Cardiac muscle cell (in vitro differentiated cells and primary cell): ENCODE data around the gene ATP8A1. TPM values are rescaled to one million over a fixed set of nuclear protein-coding genes. Genes with fewer than 3 reads are reported as not detected.

Experiments
- DNase-seq, 2 donors: peaks; one replicate each; pipeline versions ENCODE4 v3.0.0 to v3.0.0-alpha.2; 2010 to 2017; ENCODE audit warnings: low read depth in 1 of 2, low spot score in 1 of 2
- H3K27ac ChIP-seq: fragments of 200-600 bp; sonication (generic); 2 replicates; pipeline ENCODE4 v1.5.1; 2016
- H3K27me3 ChIP-seq: fragments of 200-600 bp; sonication (generic); 2 replicates; pipeline ENCODE4 v1.6.0; 2016; ENCODE audit warnings: control low read depth
- H3K36me3 ChIP-seq: fragments of 200-600 bp; sonication (generic); 2 replicates; pipeline ENCODE4 v1.5.1; 2016; ENCODE audit warnings: control low read depth
- H3K4me1 ChIP-seq: fragments of 200-600 bp; sonication (generic); 2 replicates; pipeline ENCODE4 v1.8.1; 2017; ENCODE audit warnings: low read depth, mild to moderate bottlenecking, mixed run types
- H3K4me3 ChIP-seq: fragments of 200-600 bp; sonication (generic); 2 replicates; pipeline ENCODE4 v1.5.1; 2016; ENCODE audit warnings: mild to moderate bottlenecking
- H3K9me3 ChIP-seq: fragments of 200-600 bp; sonication (generic); 2 replicates; pipeline ENCODE4 v1.5.1; 2017; ENCODE audit warnings: low read depth, mild to moderate bottlenecking, control low read depth
- polyA plus RNA-seq: library from polyadenylated mRNA; unstranded; fragments of >200 nt; fragmentation: Nextera tagmentation; extraction: Ambion mirVana; gene quantifications from 2 replicates; pipeline ENCODE4 v1.2.1, GENCODE V29; 2016
- total RNA-seq: library from RNA; depleted of rRNA; stranded (reverse); fragments of >200 nt; gene quantifications from 2 replicates; pipeline ENCODE4 v1.2.3, GENCODE V29; 2016
- TF ChIP-seq, protein P1 (sequence below): IDR thresholded peaks from 2 replicates; pipeline ENCODE4 v1.5.1; 2012; ENCODE audit warnings: low read depth, mild to moderate bottlenecking, low read length

Gene ATP8A1
- total and polyA plus RNA-seq, 2 experiments from 2014 or later, result 5.0 to 22.7 TPM

DNA sequence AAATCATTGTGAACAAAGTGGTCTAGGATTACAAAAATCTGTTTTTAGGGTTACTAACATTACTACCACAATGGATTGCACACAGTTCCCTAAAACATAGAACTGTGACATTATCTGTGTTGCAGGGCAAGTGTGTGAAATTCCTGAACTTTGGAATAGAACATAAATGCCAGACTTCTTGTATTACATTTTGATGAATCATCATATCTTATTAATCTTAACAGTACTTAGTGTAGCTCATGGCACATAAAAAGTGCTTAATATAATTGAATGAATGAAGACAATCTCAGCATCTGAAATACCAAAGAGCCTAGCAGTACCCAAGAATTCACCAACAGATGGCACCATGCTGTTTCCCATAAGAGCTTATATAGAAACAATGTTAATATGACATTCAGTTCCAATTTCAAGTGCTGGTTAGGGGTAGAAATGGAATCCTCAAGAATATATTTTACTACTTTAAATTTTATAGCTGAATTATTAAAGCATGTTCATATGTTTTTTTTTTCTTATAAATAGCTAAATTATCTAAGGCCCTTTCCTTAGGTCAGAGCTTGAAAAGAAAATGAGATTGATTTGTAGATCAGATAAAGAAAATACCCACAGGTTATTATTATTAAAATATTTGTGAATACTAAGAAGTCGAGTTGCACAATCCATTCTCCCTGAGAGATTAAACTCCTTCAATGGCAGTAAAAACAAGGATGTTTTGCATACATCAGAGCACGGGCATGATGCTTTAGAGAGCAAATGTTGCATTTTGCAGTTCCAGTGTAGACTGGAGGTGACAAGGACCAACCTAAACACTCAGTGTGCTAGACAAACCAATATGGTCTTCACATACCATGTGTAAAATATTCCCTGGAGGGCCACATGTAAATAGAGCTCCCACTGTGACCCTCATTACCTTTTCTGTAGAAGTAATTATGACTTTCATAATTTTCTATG lies 285.3 kb downstream of the ATP8A1 start:
- H3K27ac ChIP-seq, result no peak overlapping the region
- TF ChIP-seq, protein P1, sequence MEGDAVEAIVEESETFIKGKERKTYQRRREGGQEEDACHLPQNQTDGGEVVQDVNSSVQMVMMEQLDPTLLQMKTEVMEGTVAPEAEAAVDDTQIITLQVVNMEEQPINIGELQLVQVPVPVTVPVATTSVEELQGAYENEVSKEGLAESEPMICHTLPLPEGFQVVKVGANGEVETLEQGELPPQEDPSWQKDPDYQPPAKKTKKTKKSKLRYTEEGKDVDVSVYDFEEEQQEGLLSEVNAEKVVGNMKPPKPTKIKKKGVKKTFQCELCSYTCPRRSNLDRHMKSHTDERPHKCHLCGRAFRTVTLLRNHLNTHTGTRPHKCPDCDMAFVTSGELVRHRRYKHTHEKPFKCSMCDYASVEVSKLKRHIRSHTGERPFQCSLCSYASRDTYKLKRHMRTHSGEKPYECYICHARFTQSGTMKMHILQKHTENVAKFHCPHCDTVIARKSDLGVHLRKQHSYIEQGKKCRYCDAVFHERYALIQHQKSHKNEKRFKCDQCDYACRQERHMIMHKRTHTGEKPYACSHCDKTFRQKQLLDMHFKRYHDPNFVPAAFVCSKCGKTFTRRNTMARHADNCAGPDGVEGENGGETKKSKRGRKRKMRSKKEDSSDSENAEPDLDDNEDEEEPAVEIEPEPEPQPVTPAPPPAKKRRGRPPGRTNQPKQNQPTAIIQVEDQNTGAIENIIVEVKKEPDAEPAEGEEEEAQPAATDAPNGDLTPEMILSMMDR, result peak; percentile 74
- peak; percentile 56 to 82 for DNase-seq

DNA sequence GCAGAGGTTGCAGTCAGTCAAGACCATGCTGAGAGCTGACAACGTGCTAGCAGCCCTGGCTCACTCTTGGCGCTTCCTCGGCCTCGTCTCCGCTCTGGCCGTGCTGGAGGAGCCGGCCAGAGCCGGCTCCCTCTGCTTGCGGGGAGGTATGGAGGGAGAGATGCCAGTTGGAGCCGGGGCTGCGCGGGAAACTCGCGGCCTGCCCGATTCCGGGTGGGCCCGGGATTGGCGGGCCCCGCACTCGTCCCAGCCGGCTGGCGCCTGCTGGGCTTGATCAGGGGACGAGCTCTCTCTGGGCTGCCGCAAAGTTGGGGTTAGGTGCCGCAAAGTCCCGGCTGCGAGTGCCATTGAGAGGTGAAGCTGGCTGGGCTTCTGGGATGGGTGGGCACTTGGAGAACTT lies 287.4 kb downstream of the ATP8A1 start:
- TF ChIP-seq, protein P1, result no peak
- Histone ChIP-seq H3K27ac (no peak overlapping the region), H3K27me3 (no peaks in the 10 kb centered on the region), H3K36me3 (no peaks in the 10 kb centered on the region), H3K4me1 (no peaks in the 10 kb centered on the region), H3K9me3 (no peaks in the 10 kb centered on the region), H3K4me3 (no peak overlapping the region)
- DNase-seq, result no peak

More for the DNA sequence above, 285.3 kb downstream of the ATP8A1 start:
- no peaks in the 10 kb centered on the region for H3K9me3 ChIP-seq
- H3K36me3 ChIP-seq, result no peaks in the 10 kb centered on the region
- no peaks in the 10 kb centered on the region for H3K27me3 ChIP-seq
- no peak overlapping the region for H3K4me3 ChIP-seq
- no peaks in the 10 kb centered on the region for H3K4me1 ChIP-seq

DNA sequence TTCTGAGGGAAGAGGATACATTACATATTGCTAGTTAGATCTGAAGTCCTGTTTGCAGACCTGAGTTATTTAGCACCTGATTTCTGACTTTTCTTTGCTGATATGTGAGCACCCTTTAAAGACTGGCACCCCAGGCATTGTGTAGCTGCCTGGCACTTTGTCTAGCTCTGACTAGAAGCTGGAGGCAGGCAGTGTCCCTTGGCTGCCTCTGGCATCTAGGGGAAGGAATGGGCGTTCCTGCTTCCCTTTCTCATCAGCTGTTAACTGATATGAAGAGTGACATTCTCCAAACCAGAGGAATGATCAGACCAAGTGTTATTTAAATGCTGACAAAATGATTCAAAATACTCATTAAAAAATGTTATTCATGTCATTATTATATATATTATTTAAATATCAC lies 289.9 kb downstream of the ATP8A1 start:
- Histone ChIP-seq H3K27ac (no peak overlapping the region), H3K9me3 (no peaks in the 10 kb centered on the region), H3K27me3 (no peaks in the 10 kb centered on the region), H3K36me3 (no peaks in the 10 kb centered on the region), H3K4me3 (no peak overlapping the region), H3K4me1 (no peaks in the 10 kb centered on the region)
- DNase-seq, result no peak
- TF ChIP-seq, protein P1, result no peak

DNA sequence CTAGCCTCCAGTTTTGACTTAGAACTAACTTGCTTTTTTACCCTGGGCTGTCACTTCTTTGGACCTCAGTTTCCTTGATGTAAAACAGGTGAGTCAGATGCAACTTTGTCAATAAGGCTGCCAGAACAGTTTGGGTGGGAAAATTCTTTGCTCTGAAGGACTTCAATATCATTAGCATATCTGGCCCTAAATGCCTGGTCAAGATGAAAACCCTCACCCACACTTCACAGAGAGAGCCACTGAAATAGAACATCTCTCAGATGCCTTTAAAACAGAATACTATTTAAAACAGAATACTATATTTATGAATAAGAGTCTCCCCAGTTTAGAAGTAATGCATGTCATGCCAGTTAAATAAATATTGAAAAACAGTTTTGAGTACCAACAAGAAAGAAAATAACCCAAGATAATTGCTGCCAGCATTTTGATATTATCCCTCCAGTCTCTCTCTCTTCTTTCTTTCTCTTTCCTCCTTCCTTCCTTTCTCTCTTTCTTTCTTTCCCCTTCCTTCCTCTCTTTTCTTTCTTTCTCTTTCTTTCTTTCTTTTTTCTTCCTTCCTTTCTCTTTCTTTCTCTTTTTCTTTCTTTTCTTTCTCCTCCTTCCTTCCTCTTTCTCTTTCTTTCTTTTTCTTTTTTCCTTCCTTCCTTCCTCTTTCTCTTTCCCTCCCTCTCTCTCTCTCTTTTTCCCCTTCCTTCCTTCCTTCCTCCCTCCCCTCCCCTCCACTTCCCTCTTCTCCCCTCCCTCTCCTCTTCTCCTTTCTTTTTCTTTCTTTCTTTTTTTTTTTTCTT lies 292.4 kb downstream of the ATP8A1 start:
- H3K9me3 ChIP-seq, result no peaks in the 10 kb centered on the region
- peaks cover 4% of the 10 kb centered on the region for H3K27me3 ChIP-seq
- H3K4me1 ChIP-seq, result no peaks in the 10 kb centered on the region
- no peak overlapping the region for H3K4me3 ChIP-seq
- H3K36me3 ChIP-seq, result no peaks in the 10 kb centered on the region
- H3K27ac ChIP-seq, result no peak overlapping the region
- TF ChIP-seq, protein P1, result no peak
- DNase-seq, result no peak

DNA sequence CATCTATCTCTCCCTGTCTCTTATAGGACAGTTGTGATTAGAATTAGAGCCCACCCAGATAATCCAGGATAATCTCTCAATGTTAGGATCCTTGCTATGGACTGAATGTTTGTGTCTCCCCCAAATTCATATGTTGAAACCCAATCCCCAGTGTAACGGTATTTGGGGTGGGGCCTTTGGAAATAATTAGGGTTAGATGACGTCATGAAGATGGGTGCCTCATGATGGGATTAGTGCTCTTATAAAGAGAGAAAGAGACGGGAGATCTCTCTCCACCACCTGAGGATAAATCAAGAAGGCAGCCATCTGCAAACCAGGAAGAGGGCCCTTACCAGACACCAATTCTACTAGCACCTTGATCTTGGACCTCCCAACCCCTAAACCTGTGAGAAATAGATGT lies 293.3 kb downstream of the ATP8A1 start:
- H3K27me3 ChIP-seq, result peaks cover 4% of the 10 kb centered on the region
- no peaks in the 10 kb centered on the region for H3K36me3 ChIP-seq
- TF ChIP-seq, protein P1, result no peak
- H3K27ac ChIP-seq, result no peak overlapping the region
- DNase-seq, result no peak
- H3K4me3 ChIP-seq, result no peak overlapping the region
- no peaks in the 10 kb centered on the region for H3K9me3 ChIP-seq
- H3K4me1 ChIP-seq, result no peaks in the 10 kb centered on the region
